ENCODE measurements around the gene ADGRG3.

Gene ADGRG3

DNA sequence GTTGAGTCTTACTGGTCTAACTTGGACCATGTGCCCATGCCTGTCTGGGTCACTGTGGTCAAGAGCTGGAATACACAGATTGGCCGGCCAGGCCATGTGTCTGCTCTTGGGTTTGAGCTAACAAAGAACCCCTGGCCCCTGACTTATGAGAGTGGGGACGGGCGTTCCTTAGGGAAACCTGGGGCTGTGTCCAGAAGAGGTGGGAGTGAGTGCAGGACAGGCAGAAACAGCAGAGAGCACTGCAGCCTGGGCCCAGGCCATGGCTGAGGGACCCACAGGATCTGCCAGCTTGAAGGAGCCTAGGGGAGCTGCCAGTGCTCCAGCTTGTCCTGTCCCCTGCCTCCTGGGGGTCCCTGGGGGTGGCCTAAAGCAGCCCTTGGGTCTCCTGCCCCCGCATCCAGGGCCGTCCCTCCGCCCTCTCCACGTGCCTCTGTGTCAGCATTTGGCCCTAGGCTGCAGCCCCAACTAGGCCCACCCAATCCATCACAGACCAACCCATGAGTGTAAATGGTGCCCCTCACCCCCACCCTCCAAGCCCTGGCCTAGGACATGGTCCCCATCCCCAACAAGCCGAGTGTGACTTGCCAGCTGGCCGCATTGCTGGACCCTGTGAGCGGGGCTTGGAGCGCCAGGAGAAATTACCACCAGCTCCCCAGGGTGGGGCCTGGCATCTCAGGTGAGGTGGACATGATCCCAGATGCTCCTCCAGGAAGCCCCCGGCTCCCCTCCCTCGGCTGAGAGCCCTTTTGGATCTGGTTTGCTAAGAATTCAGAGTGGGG, 14.0 kb downstream of the ADGRG3 start:
- DNase-seq (ENCODE audit: low spot score) = no peak

DNA sequence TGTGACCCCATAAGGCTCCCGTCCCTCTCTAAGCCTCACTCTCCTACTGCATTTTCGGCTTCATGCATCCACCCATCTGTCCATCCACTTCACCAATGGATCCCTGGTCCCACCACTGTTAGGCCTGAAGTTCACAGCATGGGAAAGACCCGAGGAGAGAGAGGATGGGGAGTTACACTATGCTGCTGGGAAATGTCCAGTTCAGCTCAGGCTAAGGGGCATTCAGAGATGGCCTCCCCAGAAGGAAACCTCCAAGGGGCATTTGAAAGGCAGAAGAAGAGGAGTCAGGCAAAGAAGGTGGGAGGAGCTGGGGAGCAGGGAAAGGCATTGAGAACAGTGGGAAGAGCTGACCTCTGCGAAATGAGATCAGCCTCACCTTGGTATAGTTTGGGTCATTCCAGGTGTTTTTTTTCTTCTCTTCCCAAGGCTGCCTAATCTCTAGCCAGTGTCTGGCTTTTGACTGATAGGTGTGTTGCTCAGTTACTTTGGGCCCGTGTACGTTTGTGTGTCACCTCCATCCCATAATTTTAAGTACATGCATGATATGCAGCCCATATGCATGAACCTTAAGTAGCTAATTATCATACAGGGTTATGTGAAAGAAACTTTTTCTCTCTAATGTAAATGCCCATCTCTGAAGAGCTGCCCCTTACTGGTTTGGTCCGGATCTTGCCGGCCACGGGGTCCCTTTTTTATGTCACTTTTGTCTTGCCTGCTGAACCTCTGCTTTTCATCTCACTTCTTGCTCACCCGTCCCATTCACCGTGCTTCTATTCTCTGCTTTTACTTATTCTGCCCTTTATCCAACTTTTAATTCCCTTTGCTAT, 14.9 kb downstream of the ADGRG3 start:
- no peak for DNase-seq (ENCODE audit: low spot score)

DNA sequence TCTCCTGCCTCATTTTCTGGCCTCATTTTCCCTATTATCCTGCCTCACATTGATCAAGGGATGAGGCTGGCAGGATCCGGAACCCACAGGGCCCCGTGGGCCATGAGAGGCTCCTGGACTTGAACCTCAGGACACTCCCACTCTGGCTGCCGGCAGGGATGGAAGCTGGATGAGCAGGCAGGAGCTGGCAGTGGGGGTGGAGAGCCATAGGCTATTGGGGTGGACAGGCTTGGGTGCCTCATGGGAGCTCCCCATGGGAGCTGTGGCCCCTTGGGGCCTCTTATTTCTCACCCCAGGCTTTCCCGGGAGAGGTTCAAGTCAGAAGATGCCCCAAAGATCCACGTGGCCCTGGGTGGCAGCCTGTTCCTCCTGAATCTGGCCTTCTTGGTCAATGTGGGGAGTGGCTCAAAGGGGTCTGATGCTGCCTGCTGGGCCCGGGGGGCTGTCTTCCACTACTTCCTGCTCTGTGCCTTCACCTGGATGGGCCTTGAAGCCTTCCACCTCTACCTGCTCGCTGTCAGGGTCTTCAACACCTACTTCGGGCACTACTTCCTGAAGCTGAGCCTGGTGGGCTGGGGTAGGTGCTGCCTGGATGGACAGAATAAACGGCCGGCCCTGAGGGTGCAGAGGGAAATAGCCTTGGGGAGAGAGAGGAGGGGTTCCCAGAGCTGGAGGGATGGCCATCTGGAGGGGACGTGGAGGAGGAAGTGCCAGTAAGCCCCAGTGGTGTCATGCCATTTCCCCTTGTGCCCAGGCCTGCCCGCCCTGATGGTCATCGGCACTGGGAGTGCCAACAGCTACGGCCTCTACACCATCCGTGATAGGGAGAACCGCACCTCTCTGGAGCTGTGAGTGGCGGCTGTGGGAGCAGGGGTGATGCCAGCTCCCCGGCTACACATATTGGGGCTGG, 15.8 kb downstream of the ADGRG3 start:
- no peak for DNase-seq (ENCODE audit: low spot score)

DNA sequence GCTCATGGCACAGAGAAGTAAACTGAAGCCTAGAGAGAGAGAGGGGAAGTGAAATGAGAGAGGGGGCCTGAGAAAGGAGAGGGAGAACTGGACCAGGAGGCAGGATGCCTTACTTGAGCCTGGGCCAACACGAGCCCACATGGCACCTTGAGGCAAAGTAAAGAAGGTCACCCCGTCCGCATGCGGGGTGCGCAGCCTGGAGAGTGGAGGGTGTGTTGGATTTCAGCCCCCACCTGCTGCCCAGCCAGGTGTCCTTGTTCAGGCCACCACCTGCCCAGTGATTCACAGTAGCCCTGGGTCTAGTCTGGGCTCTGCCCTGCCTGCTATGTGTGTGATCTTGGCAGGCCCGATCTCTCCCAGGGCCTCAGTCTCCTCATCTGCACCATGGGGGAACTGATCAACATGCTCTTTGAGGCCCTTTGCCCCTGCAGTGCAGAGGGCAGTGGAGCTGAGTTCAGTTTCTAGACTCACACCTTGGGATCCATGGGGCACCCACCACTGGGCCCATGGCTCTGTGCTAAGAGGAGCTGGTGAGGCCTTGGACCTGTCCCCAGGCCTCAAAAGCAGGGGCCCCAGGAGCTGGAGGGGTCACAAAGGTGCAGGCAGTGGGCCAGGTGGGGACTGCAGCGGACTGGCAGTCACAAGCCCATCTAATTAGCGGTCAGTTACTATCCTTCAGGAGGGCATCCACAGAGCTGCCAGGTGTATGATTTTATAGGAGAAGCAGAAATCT, 16.7 kb downstream of the ADGRG3 start:
- no peak for DNase-seq (ENCODE audit: low spot score)

DNA sequence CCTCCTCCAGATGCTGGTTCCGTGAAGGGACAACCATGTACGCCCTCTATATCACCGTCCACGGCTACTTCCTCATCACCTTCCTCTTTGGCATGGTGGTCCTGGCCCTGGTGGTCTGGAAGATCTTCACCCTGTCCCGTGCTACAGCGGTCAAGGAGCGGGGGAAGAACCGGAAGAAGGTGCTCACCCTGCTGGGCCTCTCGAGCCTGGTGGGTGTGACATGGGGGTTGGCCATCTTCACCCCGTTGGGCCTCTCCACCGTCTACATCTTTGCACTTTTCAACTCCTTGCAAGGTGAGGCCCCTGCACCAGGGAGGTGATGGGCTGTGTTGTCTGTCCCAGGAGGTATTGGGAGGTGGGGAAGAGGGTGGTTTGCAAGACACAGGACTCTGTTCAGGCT, 17.5 kb downstream of the ADGRG3 start:
- no peak for DNase-seq (ENCODE audit: low spot score)

DNA sequence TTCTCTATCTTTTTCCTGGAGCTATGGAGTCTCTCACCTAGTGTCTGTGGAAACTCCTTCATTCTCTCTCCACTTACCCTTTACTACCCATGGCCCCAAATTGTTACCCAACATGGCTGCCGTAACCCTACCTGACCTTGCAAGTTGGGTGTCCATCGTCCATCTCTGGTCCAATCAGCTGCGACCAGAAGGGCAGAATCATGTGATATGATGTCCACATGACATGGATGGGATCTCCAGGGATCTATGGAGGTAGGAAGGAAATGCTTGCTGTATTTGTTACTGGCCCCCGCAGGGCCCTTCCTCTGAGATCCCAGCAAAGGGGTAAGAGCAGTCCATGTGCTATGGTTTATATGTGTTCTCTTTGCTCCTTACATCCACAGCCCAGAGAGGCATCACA, 18.5 kb downstream of the ADGRG3 start:
- no peak for DNase-seq (ENCODE audit: low spot score)

DNA sequence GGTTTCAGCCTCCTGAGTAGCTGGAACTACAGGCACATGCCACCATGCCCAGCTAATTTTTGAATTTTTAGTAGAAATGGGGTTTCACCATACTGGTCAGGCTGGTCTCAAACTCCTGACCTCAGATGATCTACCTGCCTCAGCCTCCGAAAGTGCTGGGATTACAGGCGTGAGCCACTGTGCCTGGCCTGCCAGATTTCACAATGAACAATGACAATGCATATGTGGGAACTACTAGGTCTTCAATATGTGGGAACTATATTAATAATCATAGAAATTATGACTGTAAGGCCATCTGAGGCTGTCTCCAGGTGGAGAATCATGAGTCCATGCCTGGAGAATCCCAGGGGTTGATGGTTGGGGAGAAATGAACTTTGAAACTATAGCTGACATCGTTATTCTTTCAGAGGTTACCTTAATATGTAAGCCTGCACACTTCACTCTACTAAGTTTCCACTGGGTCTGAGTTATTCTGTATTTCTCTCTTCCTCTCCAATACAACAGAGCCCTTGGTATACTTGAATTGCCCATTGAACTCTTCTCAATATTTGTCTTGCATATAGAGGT, 19.3 kb downstream of the ADGRG3 start:
- no peak for DNase-seq (ENCODE audit: low spot score)

DNA sequence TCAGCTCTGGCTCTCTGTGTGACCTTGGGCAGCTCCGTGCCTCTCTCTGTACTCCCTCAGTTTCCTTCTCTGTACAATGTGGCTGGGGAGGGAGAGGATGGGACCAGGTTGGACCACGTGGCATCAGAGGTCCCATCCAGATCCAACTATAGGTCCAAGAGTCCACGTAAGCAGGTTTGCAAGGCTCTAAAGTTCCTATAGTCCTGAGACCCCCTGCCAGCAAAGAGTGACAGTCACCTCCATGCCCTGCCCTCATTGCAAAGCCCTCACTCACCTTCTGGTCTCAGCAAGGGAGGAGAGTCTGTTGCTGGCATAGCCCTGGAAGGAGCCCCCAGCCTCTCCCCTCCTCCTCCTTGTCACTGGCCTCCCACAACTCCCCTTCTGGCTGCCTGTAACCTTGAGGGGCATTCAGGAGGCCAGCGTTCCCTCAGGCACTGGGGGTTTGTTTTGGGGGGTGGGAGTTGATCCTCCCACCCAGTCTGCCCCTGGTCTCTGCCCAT, 20.4 kb downstream of the ADGRG3 start:
- DNase-seq (ENCODE audit: low spot score) = no peak

DNA sequence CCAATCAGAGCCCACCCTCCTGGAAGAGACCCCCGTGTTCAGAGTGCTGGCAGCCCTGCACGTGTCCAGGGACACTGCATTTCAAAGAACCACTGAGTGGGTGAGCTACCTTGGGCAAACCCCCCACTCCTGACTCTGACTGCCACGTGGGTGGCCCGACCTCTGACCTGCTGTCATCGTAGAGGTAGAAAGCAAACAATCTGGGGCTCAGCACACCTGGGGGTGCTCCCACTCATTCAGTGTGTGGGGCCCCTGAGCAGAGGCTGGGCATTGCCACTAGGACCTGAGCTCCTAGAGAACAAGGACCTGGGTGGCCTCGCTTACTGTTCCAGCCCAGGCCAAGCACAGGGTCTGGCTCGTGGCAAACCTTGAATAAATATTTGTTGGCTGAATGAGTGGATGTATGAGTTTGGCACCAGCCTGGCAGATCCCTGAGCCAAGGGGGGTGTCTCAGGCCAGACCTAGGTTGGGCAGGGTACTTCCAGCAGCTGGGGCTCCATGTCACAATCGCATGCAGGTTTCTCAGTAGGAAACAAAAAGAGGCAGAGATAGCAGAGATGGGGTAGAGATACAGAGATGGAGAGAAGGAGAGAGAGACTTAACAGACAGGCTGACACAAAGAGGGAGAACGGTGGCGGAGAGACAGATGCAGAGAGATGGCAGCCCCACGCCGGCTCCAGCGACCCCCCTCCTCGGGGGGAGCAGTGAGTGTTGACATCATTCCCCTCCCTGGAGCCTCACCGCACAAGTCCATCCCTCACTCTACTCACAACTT, 21.1 kb downstream of the ADGRG3 start:
- DNase-seq (ENCODE audit: low spot score) = no peak

DNA sequence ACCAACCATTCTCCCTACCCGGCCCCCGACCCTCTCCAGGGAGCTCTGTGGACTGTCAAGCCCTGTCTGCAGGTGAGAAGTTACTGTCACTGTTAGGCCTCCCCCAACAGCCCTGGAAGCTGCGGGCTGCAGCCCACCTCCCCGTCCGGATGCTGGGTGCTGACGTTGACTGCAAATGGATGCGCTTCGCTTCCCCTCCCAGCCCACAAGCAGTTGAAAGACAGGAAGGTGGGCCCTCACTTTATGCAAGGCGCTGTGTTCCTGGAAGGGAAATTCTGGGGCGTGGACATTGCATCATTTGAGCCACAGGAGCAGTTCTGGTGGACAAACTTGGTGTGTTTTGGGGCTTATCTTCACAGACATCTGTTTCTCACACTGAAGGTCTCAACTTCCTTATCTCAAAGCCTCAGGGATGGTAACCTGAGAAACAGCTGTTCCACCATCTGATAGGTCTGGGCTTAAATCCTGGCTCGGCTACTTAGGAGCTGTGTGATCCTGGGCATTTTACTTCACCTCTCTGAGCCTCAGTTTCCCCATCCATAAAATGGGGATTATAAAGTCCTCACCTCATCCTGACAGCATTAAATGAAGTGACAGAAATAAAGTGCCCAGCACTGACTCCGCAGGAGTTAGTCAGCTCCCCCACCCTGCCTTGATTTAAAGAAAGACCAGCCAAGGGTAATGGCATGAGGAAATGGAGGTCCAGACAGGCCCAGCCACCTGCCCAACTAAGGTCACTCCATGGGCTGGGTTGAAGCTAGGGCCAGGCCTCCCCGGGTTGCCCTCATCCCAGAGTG, 21.9 kb downstream of the ADGRG3 start:
- no peak for DNase-seq (ENCODE audit: low spot score)

DNA sequence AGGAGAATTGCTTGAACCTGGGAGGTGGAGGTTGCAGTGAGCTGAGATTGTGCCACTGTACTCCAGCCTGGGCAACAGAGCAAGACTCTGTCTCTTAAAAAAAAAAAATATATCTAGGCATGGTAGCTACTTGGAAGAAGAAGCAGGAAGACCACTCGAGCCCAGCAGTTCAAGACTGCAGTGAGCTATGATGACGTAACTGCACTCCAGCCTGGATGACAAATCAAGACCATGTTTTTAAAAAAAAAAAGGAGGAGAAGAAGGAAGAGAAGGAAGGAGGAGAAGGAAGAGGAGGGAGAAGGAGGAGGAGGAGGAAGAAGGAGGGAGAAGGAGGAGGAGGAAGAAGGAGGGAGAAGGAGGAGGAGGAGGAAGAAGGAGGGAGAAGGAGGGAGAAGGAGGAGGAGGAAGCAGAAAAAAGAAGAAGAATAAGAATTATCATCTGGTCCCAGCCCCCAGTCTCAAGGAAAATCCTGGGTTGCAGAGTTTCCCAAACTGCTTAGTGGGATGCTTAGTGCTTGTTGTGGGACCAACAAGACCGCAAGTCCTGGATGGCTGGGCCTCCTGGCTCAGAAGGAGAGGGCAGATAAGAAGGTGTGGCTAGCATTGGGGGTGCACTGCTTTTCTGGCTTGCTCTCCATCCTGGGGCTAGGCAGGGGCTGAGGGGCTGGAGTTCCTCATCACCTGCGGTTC, 22.8 kb downstream of the ADGRG3 start:
- no peak for DNase-seq (ENCODE audit: low spot score)

DNA sequence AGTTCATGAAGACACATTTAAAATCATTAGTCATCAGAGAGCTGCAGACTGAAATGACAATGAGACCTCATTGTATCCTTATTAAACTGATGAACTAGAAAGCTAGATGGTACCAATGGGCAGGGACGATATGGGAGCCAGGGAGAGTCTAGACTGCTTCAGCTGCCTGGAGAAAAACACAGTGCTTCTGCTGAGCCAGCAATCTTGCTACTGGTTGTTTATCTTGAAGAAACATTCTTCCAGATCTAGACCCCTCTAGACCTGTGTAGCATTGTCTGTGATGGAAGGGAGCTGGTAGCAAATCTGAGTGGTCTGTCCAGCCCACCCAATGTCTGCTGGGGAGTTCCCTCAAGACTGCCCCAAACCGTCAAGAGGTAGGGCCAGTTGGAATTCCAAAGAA, 24.5 kb downstream of the ADGRG3 start:
- no peak for DNase-seq (ENCODE audit: low spot score)

DNA sequence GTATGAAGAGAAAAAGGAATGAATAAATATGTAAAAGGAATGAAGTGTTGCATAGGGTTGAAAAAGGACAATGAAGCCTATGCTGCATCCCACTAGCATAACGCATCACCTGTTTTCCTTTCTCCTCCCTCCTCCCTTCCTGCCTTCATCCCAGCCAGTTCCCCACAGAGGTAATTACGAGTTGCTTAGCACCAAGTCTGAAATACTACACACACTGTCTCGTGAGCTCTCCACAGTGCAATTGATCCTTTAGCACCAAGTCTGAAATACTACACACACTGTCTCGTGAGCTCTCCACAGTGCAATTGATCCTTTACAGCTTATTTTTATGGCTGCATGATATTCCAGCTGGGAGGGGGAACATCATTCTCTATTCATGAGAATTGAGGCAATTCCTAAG, 25.4 kb downstream of the ADGRG3 start:
- no peak for DNase-seq (ENCODE audit: low spot score)

DNA sequence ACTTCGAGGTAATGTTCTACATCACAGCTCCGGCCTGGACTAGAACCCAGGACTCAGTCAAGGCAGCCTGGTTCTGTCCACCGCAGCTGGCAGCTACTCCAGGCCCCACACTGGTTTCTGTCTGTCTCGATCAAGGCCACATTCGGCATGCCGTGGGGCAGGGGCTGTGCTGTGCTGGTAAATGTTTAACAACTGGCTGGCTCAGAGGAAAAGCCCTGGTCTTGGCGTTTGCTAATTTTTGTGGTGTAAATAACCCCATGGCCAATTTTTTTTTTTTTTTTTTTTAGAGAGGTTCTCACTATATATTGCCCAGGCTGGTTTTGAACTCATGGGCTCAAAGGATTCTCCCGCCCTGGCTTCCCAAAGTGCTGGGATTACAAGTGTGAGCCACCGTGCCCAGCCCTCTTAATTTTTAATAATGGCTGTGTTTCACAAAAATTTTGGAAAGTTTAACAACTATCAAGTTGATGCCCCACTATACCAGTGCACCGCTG, 26.2 kb downstream of the ADGRG3 start:
- no peak for DNase-seq (ENCODE audit: low spot score)

DNA sequence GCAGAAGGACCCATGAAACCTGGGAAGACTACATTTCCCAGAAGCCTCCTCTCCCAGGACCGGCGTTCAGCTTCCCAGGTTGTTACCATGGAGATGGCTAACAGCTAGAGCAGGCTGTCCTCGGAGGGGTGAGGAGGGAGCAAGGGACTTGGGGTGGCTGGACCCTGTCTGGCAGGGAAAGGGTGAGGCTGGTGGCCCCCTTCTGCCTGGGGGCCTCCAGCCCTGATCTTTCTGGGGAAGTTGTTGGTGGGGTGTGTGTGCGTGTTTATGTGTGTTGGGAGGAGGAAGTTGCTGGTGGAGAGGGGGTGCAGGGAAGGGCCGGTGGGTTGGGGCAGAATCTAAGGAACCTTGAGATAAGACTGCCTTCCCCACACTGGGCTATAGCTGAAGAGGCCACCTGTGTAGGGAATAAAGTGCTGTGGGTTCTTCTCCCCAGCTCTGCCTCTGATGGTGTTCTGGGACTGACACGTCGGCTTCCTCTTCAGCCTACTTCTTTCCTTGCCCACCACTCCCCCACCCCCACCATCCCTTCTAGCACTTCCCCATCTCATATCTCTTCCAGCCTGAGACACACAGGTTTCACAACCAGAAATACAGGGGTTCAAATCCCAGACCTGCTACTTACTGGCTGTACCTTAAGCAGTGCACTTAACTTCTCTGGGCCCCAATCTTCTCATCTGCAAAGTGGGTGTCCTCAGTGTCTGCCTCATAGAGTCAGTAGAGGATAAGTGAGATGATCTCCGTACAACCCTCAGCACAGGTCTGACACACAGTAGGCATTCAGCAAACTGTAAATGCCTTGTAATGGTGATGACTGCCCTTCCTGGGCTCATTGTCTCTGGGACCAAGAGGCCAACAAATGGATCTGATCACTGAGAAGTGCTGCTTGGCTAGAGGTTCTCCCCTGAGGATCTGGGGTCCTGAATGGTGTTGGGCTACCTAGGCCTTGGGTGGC, 26.9 kb downstream of the ADGRG3 start, which contains the start of gene DRC7:
DRC7 (plus strand) TSS at position 82 of the 955 bp plus-strand sequence. CDS start 3,144 bp downstream, outside the sequence.
- peak; percentile 30 for DNase-seq (ENCODE audit: low spot score)

DNA sequence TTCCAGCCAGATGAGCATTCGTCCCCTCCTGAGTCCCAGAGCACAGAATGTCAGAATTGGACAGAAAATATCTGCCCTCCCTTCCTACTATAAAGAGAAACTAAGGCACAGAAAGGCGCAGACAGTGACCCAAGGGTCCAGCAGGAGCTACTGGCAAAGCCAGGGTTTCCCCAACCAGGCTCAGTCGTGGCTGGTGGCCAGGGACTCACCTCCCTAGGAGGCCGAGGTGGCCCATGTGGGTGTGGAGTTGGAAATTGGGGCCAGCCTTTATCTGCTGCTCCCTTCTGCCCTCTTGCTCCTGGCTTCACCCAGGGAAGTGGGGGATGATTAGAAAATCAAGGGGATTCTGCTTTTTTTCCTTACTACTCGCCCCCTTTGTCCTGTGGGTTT, 27.6 kb downstream of the ADGRG3 start:
- no peak for DNase-seq (ENCODE audit: low spot score)

DNA sequence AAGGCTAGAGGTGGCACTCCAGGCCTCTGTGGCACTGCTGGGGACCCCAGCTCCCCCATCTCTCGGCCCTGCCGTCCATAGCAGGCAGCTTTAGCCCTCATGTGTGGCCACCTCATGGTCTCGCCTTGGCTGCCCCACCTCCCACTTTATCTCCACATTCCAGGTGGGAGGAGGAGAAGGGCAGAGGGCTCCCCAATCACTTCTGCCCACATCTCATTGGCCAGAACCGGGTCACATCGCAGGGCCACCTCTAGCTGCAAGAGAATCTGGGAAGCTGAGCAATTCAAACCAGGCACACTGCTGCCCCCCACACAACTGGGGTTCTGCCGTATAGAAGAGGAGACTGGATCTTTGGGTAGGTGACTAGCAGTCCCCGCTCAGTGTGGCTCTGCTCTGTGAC, 28.1 kb downstream of the ADGRG3 start:
- no peak for DNase-seq (ENCODE audit: low spot score)
